Liver (tissue), 3 donors: ENCODE measurements around the gene PTPN14.

Source experiments
- CTCF ChIP-seq: fragments of 150-350 bp; IDR thresholded peaks from 2 replicates; pipeline ENCODE4 v1.5.1; 2017; ENCODE audit warnings: improper control_type of control experiment, low read depth, low read length; ENCODE audit not compliant: missing input control
- TAF1 ChIP-seq: conservative IDR thresholded peaks from 2 replicates; pipeline ENCODE4 v1.6.1; 2016; ENCODE audit warnings: antibody characterized with exemption, mild to moderate bottlenecking
- donor health status: healthy.
- donor health status: healthy.

- TF ChIP-seq TAF1 (no peak), CTCF (no peak)
Observed at GRCh38 chr1:214310777-214311690, 240.4 kb downstream of the PTPN14 start.
